HEK293 (cell line): ENCODE measurements around the gene LDAF1.

Experiments
- CTCF ChIA-PET: fragments of 350-600 bp; formaldehyde crosslinking; extraction: SDS; loops from one replicate; lab custom pipeline; 2021; ENCODE audit warnings: antibody characterized with exemption; lab: Yijun Ruan, JAX
- POLR2A ChIA-PET: fragments of 300-600 bp; formaldehyde crosslinking; extraction: SDS; loops from one replicate; lab custom pipeline; 2020; ENCODE audit warnings: antibody characterized with exemption, inconsistent platforms; lab: Yijun Ruan, JAX
- H3K27ac ChIP-seq: fragments of 200-500 bp; sonication (Bioruptor generic); 2 replicates; pipeline ENCODE4 v1.5.1; 2014; ENCODE audit warnings: low read depth, low read length, control low read depth, inconsistent platforms; ENCODE audit errors: extremely low read depth
- H3K36me3 ChIP-seq, 2 experiments: fragments of 200-500 bp in 1 of 2; sonication (Bioruptor generic) in 1 of 2; 1 replicate in 1 of 2; 2 replicates in 1 of 2; pipeline ENCODE4 v1.5.1; 2014 to 2017; ENCODE audit warnings: inconsistent platforms in 2 of 2, low read length in 2 of 2; ENCODE audit not compliant: control insufficient read depth in 2 of 2, insufficient read depth in 1 of 2
- H3K4me1 ChIP-seq: fragments of 200-500 bp; sonication (Bioruptor generic); 2 replicates; pipeline ENCODE4 v1.5.1; 2014; ENCODE audit warnings: mild to moderate bottlenecking, low read length, inconsistent platforms; ENCODE audit not compliant: control insufficient read depth, insufficient read depth
- H3K4me3 ChIP-seq: 2 replicates; pipeline ENCODE4 v1.5.1; 2011; ENCODE audit warnings: low read depth, mild to moderate bottlenecking, control low read depth, low read length, moderate library complexity
- H3K9me3 ChIP-seq: fragments of 200-500 bp; sonication (Bioruptor generic); 2 replicates; pipeline ENCODE4 v1.5.1; 2014; ENCODE audit warnings: low read depth, low read length, inconsistent platforms; ENCODE audit not compliant: control insufficient read depth, insufficient read depth
- SP3 ChIP-seq: fragments of 450-650 bp; formaldehyde crosslinking; IDR thresholded peaks from 2 replicates; pipeline ENCODE4 v1.5.1; 2016; ENCODE audit warnings: missing biosample characterization, missing genetic modification characterization
- ZBTB21 ChIP-seq: fragments of 450-650 bp; formaldehyde crosslinking; IDR thresholded peaks from 2 replicates; pipeline ENCODE4 v1.5.1; 2017; ENCODE audit warnings: missing biosample characterization, missing genetic modification characterization
- ZBTB7A ChIP-seq: fragments of 450-650 bp; formaldehyde crosslinking; IDR thresholded peaks from 2 replicates; pipeline ENCODE4 v1.5.1; 2016; ENCODE audit warnings: low read depth, missing biosample characterization, missing genetic modification characterization
- ZFP37 ChIP-seq: fragments of 450-650 bp; formaldehyde crosslinking; IDR thresholded peaks from 2 replicates; pipeline ENCODE4 v1.5.1; 2016; ENCODE audit warnings: missing biosample characterization, missing genetic modification characterization
- ZNF140 ChIP-seq: fragments of 450-650 bp; formaldehyde crosslinking; IDR thresholded peaks from 2 replicates; pipeline ENCODE4 v1.5.1; 2016; ENCODE audit warnings: missing biosample characterization, missing genetic modification characterization
- ZNF155 ChIP-seq: fragments of 450-650 bp; formaldehyde crosslinking; IDR thresholded peaks from 2 replicates; pipeline ENCODE4 v1.5.1; 2016; ENCODE audit warnings: missing biosample characterization, missing genetic modification characterization
- ZNF169 ChIP-seq: fragments of 450-650 bp; formaldehyde crosslinking; IDR thresholded peaks from 2 replicates; pipeline ENCODE4 v1.5.1; 2016; ENCODE audit warnings: missing biosample characterization, missing genetic modification characterization
- ZNF211 ChIP-seq: fragments of 450-650 bp; formaldehyde crosslinking; IDR thresholded peaks from 2 replicates; pipeline ENCODE4 v1.5.1; 2016; ENCODE audit warnings: low read depth, missing biosample characterization, missing genetic modification characterization
- ZNF302 ChIP-seq: fragments of 450-650 bp; formaldehyde crosslinking; IDR thresholded peaks from 2 replicates; pipeline ENCODE4 v1.5.1; 2016; ENCODE audit warnings: missing biosample characterization, missing genetic modification characterization, low read depth
- ZNF433 ChIP-seq: fragments of 450-650 bp; formaldehyde crosslinking; IDR thresholded peaks from 2 replicates; pipeline ENCODE4 v1.5.1; 2016; ENCODE audit warnings: missing biosample characterization, missing genetic modification characterization, low read depth
- ZNF530 ChIP-seq: fragments of 450-650 bp; formaldehyde crosslinking; IDR thresholded peaks from 2 replicates; pipeline ENCODE4 v1.5.1; 2016; ENCODE audit warnings: low read depth, missing biosample characterization, missing genetic modification characterization
- ZNF555 ChIP-seq: fragments of 450-650 bp; formaldehyde crosslinking; conservative IDR thresholded peaks from 2 replicates; pipeline ENCODE4 v1.5.1; 2017; ENCODE audit warnings: missing biosample characterization, mild to moderate bottlenecking, missing genetic modification characterization, inconsistent platforms
- ZNF596 ChIP-seq: fragments of 450-650 bp; IDR thresholded peaks from 2 replicates; pipeline ENCODE4 v1.5.0; 2018; ENCODE audit warnings: missing biosample characterization, mild to moderate bottlenecking, missing genetic modification characterization, moderate library complexity
- ZNF629 ChIP-seq: fragments of 450-650 bp; formaldehyde crosslinking; IDR thresholded peaks from 2 replicates; pipeline ENCODE4 v1.5.1; 2017; ENCODE audit warnings: missing biosample characterization, missing genetic modification characterization
- ZNF654 ChIP-seq: fragments of 450-650 bp; formaldehyde crosslinking; IDR thresholded peaks from 2 replicates; pipeline ENCODE4 v1.5.1; 2016; ENCODE audit warnings: low read depth, missing biosample characterization, missing genetic modification characterization
- ZNF768 ChIP-seq: fragments of 450-650 bp; formaldehyde crosslinking; IDR thresholded peaks from 2 replicates; pipeline ENCODE4 v1.5.1; 2018; ENCODE audit warnings: missing biosample characterization, mild to moderate bottlenecking, missing genetic modification characterization
- ZNF791 ChIP-seq: fragments of 450-650 bp; formaldehyde crosslinking; IDR thresholded peaks from 2 replicates; pipeline ENCODE4 v1.5.1; 2016; ENCODE audit warnings: missing biosample characterization, missing genetic modification characterization
- ZNF837 ChIP-seq: fragments of 450-650 bp; formaldehyde crosslinking; IDR thresholded peaks from 2 replicates; pipeline ENCODE4 v1.5.1; 2016; ENCODE audit warnings: missing biosample characterization, missing genetic modification characterization
- ZNF843 ChIP-seq: fragments of 450-650 bp; formaldehyde crosslinking; IDR thresholded peaks from 2 replicates; pipeline ENCODE4 v1.5.1; 2016; ENCODE audit warnings: missing biosample characterization, missing genetic modification characterization
- TF ChIP-seq, protein P1 (sequence below): fragments of 450-650 bp; formaldehyde crosslinking; IDR thresholded peaks from 2 replicates; pipeline ENCODE4 v1.5.1; 2016; ENCODE audit warnings: missing biosample characterization, missing genetic modification characterization
- TF ChIP-seq, protein P2 (sequence below): fragments of 450-650 bp; formaldehyde crosslinking; IDR thresholded peaks from 2 replicates; pipeline ENCODE4 v1.5.1; 2016; ENCODE audit warnings: missing biosample characterization, missing genetic modification characterization, borderline replicate concordance
- TF ChIP-seq, protein P3 (sequence below): fragments of 450-650 bp; formaldehyde crosslinking; IDR thresholded peaks from 2 replicates; pipeline ENCODE4 v1.5.0; 2017; ENCODE audit warnings: missing biosample characterization, missing genetic modification characterization, borderline replicate concordance
- TF ChIP-seq, protein P4 (sequence below): fragments of 450-650 bp; formaldehyde crosslinking; conservative IDR thresholded peaks from 2 replicates; pipeline ENCODE4 v1.5.1; 2016; ENCODE audit warnings: low read depth, missing biosample characterization, missing genetic modification characterization
- TF ChIP-seq, protein P5 (sequence below): fragments of 450-650 bp; formaldehyde crosslinking; IDR thresholded peaks from 2 replicates; pipeline ENCODE4 v1.5.1; 2016; ENCODE audit warnings: missing biosample characterization, missing genetic modification characterization, borderline replicate concordance

LDAF1 gene

DNA sequence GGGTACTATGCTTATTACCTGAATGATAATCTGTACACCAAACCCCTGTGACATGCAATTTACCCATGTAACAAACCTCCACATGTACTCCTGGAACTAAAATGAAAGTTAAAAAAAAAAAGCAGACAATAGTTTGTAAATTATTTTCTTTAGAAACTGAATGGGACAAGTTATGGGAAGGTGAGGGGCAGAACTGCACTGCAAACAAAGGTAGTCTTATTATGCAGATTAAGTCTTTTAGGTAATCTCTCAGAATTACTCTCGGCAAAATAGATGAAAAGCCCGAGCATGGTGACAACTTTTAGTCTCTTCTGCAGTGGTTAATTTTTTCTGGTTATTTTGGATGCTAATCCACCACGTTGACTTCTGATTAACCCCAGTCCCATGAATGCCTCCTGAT is 25.5 kb downstream of the LDAF1 start:
- H3K4me3 ChIP-seq, result no peak overlapping the region
- H3K9me3 ChIP-seq, result no peaks in the 10 kb centered on the region
- H3K27ac ChIP-seq, result no peak overlapping the region
- POLR2A ChIA-PET, result no interaction called here
- CTCF ChIA-PET, result no interaction called here
- H3K36me3 ChIP-seq, result peaks cover 0 to 25% of the 10 kb centered on the region in 2 experiments; a peak in 1 of 3 replicates
- no peaks in the 10 kb centered on the region for H3K4me1 ChIP-seq
- TF ChIP-seq ZNF837, result no peak
- peak; percentile 99 for TF ChIP-seq ZNF530 (tag by site-specific recombination)
- TF ChIP-seq ZNF169, result no peak
- no peak for TF ChIP-seq SP3 (tag by site-specific recombination)
- no peak for TF ChIP-seq ZNF843

DNA sequence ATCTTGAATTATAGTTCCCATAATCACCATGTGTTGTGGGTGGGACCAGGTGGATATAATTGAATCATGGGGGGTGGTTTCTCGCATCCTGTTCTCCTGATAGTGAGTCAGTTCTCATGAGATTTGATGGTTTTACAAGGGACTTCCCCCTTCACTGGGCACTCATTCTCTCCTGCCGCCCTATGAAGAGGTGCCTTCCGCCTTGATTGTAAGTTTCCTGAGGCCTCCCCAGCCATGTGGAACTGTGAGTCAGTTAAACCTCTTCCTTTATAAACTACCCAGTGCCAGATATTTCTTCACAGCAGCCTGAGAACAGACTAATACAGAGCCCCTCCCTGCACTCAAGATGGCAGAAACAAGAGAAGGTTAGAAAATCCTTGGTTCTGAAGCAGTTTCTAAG is 26.4 kb downstream of the LDAF1 start:
- ChIA-PET POLR2A (interaction anchor here (0.6 kb wide), 1 partner anchor 46 kb away, joined by 9 read pairs; no protein-coding TSS in a partner anchor), CTCF (interaction anchor here (2.0 kb wide), 1 partner anchor 28 kb away, joined by 7 read pairs; no protein-coding TSS in a partner anchor)
- H3K9me3 ChIP-seq, result no peaks in the 10 kb centered on the region
- TF ChIP-seq ZNF768 (tag by site-specific recombination) (no peak), ZFP37 (tag by site-specific recombination) (no peak), ZNF140 (tag by site-specific recombination) (no peak), ZNF629 (no peak), ZNF791 (tag by site-specific recombination) (no peak), ZNF302 (tag by site-specific recombination) (no peak), ZNF596 (tag by site-specific recombination) (no peak), ZNF211 (tag by site-specific recombination) (no peak), ZNF555 (tag by site-specific recombination) (no peak), ZNF654 (tag by site-specific recombination) (no peak), ZBTB7A (tag by site-specific recombination) (no peak), ZNF433 (no peak), ZNF155 (tag by site-specific recombination) (no peak), ZBTB21 (tag by site-specific recombination) (no peak)
- TF ChIP-seq, protein P1, sequence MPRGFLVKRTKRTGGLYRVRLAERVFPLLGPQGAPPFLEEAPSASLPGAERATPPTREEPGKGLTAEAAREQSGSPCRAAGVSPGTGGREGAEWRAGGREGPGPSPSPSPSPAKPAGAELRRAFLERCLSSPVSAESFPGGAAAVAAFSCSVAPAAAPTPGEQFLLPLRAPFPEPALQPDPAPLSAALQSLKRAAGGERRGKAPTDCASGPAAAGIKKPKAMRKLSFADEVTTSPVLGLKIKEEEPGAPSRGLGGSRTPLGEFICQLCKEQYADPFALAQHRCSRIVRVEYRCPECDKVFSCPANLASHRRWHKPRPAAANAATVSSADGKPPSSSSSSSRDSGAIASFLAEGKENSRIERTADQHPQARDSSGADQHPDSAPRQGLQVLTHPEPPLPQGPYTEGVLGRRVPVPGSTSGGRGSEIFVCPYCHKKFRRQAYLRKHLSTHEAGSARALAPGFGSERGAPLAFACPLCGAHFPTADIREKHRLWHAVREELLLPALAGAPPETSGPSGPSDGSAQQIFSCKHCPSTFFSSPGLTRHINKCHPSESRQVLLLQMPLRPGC (tag by site-specific recombination), result no peak
- TF ChIP-seq, protein P2, sequence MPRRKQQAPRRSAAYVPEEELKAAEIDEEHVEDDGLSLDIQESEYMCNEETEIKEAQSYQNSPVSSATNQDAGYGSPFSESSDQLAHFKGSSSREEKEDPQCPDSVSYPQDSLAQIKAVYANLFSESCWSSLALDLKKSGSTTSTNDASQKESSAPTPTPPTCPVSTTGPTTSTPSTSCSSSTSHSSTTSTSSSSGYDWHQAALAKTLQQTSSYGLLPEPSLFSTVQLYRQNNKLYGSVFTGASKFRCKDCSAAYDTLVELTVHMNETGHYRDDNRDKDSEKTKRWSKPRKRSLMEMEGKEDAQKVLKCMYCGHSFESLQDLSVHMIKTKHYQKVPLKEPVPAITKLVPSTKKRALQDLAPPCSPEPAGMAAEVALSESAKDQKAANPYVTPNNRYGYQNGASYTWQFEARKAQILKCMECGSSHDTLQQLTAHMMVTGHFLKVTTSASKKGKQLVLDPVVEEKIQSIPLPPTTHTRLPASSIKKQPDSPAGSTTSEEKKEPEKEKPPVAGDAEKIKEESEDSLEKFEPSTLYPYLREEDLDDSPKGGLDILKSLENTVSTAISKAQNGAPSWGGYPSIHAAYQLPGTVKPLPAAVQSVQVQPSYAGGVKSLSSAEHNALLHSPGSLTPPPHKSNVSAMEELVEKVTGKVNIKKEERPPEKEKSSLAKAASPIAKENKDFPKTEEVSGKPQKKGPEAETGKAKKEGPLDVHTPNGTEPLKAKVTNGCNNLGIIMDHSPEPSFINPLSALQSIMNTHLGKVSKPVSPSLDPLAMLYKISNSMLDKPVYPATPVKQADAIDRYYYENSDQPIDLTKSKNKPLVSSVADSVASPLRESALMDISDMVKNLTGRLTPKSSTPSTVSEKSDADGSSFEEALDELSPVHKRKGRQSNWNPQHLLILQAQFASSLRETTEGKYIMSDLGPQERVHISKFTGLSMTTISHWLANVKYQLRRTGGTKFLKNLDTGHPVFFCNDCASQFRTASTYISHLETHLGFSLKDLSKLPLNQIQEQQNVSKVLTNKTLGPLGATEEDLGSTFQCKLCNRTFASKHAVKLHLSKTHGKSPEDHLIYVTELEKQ (tag by site-specific recombination), result no peak
- TF ChIP-seq, protein P3, sequence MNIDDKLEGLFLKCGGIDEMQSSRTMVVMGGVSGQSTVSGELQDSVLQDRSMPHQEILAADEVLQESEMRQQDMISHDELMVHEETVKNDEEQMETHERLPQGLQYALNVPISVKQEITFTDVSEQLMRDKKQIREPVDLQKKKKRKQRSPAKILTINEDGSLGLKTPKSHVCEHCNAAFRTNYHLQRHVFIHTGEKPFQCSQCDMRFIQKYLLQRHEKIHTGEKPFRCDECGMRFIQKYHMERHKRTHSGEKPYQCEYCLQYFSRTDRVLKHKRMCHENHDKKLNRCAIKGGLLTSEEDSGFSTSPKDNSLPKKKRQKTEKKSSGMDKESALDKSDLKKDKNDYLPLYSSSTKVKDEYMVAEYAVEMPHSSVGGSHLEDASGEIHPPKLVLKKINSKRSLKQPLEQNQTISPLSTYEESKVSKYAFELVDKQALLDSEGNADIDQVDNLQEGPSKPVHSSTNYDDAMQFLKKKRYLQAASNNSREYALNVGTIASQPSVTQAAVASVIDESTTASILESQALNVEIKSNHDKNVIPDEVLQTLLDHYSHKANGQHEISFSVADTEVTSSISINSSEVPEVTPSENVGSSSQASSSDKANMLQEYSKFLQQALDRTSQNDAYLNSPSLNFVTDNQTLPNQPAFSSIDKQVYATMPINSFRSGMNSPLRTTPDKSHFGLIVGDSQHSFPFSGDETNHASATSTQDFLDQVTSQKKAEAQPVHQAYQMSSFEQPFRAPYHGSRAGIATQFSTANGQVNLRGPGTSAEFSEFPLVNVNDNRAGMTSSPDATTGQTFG (tag by site-specific recombination), result no peak
- TF ChIP-seq, protein P4, sequence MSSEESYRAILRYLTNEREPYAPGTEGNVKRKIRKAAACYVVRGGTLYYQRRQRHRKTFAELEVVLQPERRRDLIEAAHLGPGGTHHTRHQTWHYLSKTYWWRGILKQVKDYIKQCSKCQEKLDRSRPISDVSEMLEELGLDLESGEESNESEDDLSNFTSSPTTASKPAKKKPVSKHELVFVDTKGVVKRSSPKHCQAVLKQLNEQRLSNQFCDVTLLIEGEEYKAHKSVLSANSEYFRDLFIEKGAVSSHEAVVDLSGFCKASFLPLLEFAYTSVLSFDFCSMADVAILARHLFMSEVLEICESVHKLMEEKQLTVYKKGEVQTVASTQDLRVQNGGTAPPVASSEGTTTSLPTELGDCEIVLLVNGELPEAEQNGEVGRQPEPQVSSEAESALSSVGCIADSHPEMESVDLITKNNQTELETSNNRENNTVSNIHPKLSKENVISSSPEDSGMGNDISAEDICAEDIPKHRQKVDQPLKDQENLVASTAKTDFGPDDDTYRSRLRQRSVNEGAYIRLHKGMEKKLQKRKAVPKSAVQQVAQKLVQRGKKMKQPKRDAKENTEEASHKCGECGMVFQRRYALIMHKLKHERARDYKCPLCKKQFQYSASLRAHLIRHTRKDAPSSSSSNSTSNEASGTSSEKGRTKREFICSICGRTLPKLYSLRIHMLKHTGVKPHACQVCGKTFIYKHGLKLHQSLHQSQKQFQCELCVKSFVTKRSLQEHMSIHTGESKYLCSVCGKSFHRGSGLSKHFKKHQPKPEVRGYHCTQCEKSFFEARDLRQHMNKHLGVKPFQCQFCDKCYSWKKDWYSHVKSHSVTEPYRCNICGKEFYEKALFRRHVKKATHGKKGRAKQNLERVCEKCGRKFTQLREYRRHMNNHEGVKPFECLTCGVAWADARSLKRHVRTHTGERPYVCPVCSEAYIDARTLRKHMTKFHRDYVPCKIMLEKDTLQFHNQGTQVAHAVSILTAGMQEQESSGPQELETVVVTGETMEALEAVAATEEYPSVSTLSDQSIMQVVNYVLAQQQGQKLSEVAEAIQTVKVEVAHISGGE (tag by site-specific recombination), result no peak
- TF ChIP-seq, protein P5, sequence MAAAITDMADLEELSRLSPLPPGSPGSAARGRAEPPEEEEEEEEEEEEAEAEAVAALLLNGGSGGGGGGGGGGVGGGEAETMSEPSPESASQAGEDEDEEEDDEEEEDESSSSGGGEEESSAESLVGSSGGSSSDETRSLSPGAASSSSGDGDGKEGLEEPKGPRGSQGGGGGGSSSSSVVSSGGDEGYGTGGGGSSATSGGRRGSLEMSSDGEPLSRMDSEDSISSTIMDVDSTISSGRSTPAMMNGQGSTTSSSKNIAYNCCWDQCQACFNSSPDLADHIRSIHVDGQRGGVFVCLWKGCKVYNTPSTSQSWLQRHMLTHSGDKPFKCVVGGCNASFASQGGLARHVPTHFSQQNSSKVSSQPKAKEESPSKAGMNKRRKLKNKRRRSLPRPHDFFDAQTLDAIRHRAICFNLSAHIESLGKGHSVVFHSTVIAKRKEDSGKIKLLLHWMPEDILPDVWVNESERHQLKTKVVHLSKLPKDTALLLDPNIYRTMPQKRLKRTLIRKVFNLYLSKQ (tag by site-specific recombination), result no peak

More for the DNA sequence above, 26.4 kb downstream of the LDAF1 start:
- Histone ChIP-seq H3K4me3 (no peak overlapping the region), H3K4me1 (no peaks in the 10 kb centered on the region), H3K36me3 (peaks cover 0 to 16% of the 10 kb centered on the region in 2 experiments; a peak in 1 of 3 replicates), H3K27ac (no peak overlapping the region)
